AG10803 (cell line): ENCODE data around the gene LCNL1.

Source experiments
- DNase-seq: peaks from one replicate; pipeline ENCODE4 v3.0.0; 2010; ENCODE audit warnings: low read depth
- H3K4me3 ChIP-seq: 2 replicates; pipeline ENCODE4 v1.5.1; 2011; ENCODE audit warnings: mild to moderate bottlenecking, low read length, control low read depth
- TF ChIP-seq, protein P1 (sequence below): conservative IDR thresholded peaks from 2 replicates; pipeline ENCODE4 v1.5.1; 2011; ENCODE audit warnings: mild to moderate bottlenecking, low read length, control low read depth, inconsistent platforms

LCNL1 gene

DNA sequence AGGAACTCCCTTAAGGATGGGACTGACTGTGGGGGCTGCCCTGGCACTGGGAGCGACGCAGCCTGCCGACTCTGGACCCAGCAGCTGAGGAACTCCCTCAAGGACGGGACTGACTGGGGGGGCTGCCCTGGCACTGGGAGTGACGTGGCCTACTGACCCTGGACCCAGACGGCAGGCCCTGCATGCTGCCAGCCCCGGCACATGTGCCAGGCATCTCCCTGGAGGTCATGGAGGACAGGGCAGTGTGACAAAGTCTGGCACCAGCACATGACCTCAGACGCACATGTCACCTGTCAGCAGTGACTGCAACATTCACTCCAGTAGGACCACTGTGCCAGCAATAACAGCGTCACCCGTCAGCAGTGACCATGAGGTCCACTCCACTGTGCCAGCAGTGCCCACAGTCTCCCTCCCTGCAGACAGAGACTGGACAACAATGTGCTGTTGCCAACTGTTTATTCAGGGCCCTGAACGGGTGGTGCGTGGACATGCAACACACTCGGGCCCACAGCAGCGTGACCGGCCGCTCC, 42.7 kb upstream of the LCNL1 start:
- no peak for DNase-seq
- TF ChIP-seq, protein P1, sequence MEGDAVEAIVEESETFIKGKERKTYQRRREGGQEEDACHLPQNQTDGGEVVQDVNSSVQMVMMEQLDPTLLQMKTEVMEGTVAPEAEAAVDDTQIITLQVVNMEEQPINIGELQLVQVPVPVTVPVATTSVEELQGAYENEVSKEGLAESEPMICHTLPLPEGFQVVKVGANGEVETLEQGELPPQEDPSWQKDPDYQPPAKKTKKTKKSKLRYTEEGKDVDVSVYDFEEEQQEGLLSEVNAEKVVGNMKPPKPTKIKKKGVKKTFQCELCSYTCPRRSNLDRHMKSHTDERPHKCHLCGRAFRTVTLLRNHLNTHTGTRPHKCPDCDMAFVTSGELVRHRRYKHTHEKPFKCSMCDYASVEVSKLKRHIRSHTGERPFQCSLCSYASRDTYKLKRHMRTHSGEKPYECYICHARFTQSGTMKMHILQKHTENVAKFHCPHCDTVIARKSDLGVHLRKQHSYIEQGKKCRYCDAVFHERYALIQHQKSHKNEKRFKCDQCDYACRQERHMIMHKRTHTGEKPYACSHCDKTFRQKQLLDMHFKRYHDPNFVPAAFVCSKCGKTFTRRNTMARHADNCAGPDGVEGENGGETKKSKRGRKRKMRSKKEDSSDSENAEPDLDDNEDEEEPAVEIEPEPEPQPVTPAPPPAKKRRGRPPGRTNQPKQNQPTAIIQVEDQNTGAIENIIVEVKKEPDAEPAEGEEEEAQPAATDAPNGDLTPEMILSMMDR: no peak
- no peak overlapping the region for H3K4me3 ChIP-seq

DNA sequence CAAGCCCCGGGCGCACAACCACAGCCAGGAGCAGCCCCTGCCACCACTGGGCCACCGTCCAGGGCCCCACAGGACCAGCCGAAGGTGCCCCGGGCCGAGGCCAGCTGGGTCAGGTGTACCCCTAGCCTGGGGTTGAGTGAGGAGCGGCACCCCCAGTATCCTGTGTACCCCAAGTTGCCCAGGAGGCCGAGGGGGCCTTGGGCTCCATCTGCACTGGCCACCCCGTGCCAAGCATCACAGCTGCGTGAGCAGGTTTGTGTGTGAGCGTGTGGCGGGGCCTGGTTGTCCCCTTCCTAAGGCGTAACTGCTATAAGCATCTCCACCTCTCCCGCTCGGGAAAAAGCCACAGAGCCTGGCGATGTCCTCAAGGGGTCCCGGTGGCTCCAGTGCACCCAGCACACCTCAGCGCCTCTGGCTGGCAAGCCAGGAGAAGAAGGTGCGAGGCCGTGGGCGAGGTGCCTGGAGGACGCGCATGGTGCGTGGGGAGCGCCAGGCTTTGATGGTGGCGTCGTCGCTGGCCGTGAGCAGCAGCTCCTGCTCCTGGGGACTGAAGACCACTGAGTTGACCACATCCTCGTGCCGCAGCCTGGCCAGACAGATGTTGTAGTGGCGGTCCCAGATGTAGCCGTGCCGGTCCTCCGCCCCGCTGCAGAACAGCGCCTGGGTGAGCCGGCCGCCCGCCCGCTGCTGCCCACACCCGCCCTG, 42.1 kb upstream of the LCNL1 start:
- no peak overlapping the region for H3K4me3 ChIP-seq
- TF ChIP-seq, protein P1: no peak
- no peak for DNase-seq

DNA sequence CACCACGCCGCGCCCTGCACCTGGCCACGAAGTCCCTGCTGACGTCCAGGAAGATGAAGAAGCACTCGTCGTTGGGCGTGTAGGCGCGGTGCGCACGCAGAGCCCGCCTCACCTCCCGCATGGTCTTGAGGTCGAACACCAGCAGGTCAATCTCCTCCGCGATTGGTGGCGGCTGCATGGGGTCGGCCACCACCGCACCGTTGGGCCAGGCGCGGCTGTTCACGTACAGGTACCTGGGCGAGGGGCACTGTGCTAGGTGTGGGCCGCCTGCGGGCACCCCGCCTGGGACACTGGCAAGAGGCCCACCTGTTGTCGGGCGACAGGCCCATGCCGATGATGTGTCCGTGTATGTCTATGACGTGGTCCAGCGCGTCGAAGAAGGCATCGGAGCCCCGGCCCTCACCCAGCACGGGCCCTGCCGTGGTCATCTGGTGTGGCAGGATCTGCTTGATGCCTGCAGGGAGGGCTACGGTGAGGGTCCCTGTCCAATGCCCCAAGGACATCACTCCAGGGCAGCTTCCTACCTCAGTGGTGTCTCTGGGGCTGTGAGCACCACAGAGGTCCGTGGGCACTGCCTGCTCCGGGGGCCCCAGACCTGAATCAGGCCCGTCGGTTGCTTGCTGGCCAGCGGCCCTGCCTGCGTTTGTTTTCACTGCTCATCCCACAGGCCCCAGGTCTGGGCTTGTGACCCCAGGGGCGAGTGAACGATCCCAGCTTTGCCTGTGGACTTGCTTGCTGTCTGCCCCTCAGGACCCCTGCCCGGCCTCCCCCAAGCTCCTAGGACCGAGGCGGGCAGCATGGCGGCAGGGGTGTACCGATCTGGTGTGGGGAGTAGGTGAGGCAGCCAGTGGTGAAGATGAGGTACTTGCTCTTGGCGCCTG, 41.3 kb upstream of the LCNL1 start:
- no peak for DNase-seq
- no peak overlapping the region for H3K4me3 ChIP-seq
- TF ChIP-seq, protein P1: no peak

- no peak for DNase-seq
- H3K4me3 ChIP-seq: no peak overlapping the region; the same call in 1 of the 2 replicates
- TF ChIP-seq, protein P1: no peak
Observed at GRCh38 chr9:136942112-136942880, 40.5 kb upstream of the LCNL1 start.

DNA sequence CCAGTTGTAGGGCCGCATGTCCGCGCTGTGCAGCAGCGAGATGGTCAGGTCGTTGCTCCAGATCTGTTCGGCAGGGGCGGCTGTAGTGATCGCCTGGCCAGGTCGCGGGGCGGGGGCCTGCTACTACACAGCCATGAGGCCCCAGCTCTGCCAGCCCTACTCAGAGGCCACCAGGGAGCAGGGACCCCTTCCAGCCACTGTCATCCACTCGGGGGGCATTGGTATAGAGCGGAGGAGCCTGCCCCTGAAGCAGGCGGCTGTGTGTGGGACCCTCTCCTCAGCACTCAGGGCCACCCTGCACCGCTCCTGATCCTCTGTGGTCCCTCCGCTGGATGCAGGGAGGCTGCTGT, 39.9 kb upstream of the LCNL1 start:
- TF ChIP-seq, protein P1: no peak
- DNase-seq: no peak
- peak overlapping the region; percentile 77 for H3K4me3 ChIP-seq

- DNase-seq: no peak
- TF ChIP-seq, protein P1: no peak
- peak overlapping the region; percentile 77 for H3K4me3 ChIP-seq
Observed at GRCh38 chr9:136943291-136944211, 39.2 kb upstream of the LCNL1 start.
